Skin epidermis (tissue), 12 donors: Measurements from ENCODE around the gene ELMO1.

Experiments
- H3K27ac ChIP-seq, 21 experiments: fragments of 200-600 bp; sonication (generic) in 11 of 21; one replicate each; pipeline ENCODE4 v1.5.0; 2020; ENCODE audit warnings: mild to moderate bottlenecking in 3 of 21, inconsistent platforms in 2 of 21, moderate library complexity in 2 of 21
- H3K4me3 ChIP-seq, 7 experiments: fragments of 200-600 bp; sonication (generic) in 2 of 7; one replicate each; pipeline ENCODE4 v1.5.0; 2020; ENCODE audit warnings: inconsistent platforms in 2 of 7, mild to moderate bottlenecking in 2 of 7, moderate library complexity in 1 of 7

Gene ELMO1

DNA sequence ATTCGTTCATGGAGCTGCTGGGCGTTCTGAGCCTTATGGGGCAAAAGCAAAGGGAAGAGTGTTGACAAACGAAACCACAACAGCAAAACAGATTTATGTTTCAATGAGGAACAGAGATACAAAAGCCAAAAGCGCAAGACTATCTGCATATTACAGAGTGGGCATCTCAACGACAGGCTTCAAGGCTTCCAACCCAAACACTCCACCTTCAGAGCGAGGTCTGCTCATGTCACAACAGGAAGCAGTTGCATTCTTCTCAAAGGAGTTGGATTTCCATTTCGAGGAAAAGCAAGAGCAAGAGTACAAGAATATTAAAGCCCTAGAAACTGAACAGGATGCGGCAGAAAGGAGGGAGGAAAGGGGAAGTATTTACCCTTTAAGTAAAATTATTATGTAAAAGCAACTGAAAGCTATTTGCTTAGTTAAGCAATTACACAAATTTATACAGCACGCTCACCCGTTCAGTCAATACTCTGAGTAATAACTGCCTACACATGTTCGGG lies 189.3 kb downstream of the ELMO1 start:
- peak overlapping the region in 1 of 7 experiments; percentile 8 for H3K4me3 ChIP-seq
- peak overlapping the region in 4 of 21 experiments; percentile 19 to 36 (median 22) for H3K27ac ChIP-seq

GRCh38 chr7:37256631-37257030 lies 192.0 kb downstream of the ELMO1 start:
- Histone ChIP-seq H3K4me3 (no peak overlapping the region), H3K27ac (no peak overlapping the region)

- Histone ChIP-seq H3K27ac (no peak overlapping the region), H3K4me3 (no peak overlapping the region)
Observed at GRCh38 chr7:37255327-37255944, 193.2 kb downstream of the ELMO1 start.

- Histone ChIP-seq H3K27ac (peak overlapping the region in 5 of 21 experiments; percentile 38 to 67 (median 52)), H3K4me3 (no peak overlapping the region)
Observed at GRCh38 chr7:37251222-37251621, 197.4 kb downstream of the ELMO1 start.

- Histone ChIP-seq H3K4me3 (no peak overlapping the region), H3K27ac (no peak overlapping the region)
Observed at GRCh38 chr7:37249240-37249639, 199.4 kb downstream of the ELMO1 start.

- Histone ChIP-seq H3K4me3 (no peak overlapping the region), H3K27ac (no peak overlapping the region)
Observed at GRCh38 chr7:37248396-37248861, 200.2 kb downstream of the ELMO1 start.

- H3K27ac ChIP-seq: no peak overlapping the region
- no peak overlapping the region for H3K4me3 ChIP-seq
Observed at GRCh38 chr7:37247861-37248260, 200.8 kb downstream of the ELMO1 start.

GRCh38 chr7:37245590-37245989 lies 203.1 kb downstream of the ELMO1 start:
- H3K4me3 ChIP-seq: no peak overlapping the region

GRCh38 chr7:37236906-37237305 lies 211.8 kb downstream of the ELMO1 start:
- Histone ChIP-seq H3K4me3 (no peak overlapping the region), H3K27ac (no peak overlapping the region)

More at GRCh38 chr7:37245590-37245989, 203.1 kb downstream of the ELMO1 start:
- no peak overlapping the region for H3K27ac ChIP-seq

- Histone ChIP-seq H3K4me3 (no peak overlapping the region), H3K27ac (no peak overlapping the region)
Observed at GRCh38 chr7:37235813-37236212, 212.9 kb downstream of the ELMO1 start.

DNA sequence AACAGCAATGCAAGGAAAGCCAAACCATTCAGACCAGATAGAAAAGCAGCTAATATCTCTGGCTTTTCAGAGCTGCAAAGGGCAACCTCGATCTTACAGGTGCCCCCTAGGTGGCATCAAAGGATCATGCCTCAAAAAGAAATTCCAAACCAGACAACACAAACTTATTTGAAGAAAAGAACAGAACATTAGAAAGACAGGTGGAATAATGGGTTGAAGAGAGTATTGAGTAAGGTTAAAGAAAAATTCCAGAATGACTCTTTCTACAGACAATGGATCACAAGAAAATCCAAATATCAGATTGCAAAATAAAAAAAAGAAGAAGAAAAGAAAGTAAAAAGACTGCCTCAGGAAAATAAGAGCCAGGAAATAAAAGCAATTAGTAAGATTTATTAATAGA lies 213.7 kb downstream of the ELMO1 start:
- no peak overlapping the region for H3K27ac ChIP-seq
- no peak overlapping the region for H3K4me3 ChIP-seq

DNA sequence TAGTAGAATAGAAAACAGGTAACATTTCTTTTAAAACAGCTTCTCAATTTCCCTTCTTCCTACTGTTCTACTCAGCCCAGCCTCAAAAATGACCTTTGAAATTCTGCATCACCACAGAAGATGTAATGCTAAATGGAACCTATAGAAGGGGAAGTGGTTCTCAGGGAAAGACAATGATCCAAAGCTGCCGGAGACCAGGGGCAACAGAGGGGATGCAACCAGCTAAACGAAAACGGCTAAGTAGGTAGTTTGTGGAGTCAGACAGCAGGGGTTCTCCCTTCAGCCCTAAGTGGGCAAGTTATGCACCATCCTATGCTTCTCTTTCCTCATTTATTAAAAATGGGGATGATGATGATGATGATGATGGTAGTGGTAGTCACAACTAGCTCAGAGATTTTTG lies 214.3 kb downstream of the ELMO1 start:
- no peak overlapping the region for H3K4me3 ChIP-seq
- H3K27ac ChIP-seq: no peak overlapping the region

DNA sequence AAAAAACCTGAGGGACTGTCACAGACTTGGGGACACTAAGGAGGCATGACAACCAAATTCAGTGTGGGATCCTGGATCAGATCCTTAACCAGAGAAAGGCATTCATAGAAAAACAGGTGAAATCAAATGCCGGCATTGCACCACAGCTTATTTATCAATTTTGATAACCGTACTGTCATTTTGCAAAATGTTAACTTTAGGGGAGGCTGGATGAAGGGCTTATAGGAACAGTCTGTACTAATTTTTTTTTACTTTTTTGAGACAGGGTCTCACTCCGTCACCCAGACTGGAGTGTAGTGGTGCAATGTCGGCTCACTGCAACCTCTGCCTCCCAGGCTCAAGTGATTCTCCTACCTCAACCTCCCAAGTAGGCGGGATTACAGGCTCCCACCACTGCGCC lies 217.1 kb downstream of the ELMO1 start:
- Histone ChIP-seq H3K4me3 (no peak overlapping the region), H3K27ac (no peak overlapping the region)

DNA sequence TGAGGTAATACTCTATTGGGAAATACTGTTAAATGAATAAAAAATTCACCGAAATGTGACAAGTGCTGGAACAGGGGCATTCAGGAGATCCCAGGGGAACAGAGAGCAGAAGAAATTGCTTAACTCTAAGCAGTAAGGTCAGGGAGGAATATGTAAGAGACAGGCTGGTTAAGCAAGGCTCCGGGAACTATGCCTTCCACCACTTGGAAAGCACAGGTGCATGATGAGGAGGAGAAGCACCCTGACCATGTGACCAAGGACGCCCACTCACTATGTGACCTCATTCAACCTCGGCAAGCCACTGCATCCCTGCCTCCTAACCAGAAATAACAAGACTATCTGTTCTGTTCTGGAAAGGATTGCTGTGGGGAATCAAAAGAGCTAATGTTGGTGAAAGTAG lies 218.4 kb downstream of the ELMO1 start:
- Histone ChIP-seq H3K4me3 (no peak overlapping the region), H3K27ac (no peak overlapping the region)

DNA sequence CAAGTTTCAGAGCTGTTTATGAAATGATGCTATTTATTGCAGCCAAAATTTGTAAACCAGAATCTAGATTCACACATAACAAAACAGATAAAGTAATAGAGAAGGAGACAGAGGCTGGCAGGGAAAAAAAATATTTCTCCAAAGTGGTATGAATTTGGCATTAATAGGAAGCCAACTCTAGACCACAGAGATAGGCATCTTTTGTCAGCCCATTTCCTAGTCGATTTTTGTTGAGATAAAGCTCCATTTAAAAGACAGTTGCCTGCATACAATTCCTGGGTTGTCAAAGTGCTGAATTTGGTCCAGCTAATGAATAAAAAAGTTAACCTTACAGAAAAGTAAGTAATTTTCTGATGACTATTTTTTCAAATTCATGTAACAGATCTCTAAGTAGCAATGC lies 219.3 kb downstream of the ELMO1 start:
- Histone ChIP-seq H3K4me3 (no peak overlapping the region), H3K27ac (no peak overlapping the region)

DNA sequence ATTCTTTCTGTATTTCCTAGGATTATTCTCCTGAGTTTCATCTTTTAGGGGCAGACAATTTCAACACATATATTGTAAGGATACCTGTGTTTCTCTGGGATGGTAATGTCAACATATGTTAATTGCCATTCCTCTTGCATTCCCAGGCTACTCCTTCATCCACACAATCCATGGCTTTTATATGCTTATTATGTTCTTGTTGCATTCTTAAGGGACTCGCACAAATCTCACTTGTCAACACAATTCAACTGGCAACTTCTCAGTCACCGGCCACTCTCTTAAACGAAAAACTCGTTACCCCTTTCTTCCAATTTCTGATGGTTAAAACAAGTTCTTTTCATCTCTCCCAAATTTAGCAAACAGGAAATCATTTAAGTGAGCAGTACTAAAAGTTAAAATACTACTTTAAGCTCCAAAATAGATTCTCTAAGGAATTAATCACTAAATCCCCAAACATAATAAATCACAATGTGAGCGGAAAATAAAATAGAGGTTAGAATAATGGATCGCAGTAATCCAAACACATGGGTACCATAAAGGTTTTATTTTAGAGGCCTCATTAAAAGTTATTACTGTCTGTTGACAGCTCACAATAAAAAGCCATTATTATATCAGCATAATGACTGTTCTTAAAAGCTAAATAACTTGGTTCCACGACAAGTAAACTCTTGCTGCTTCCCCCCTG lies 223.2 kb downstream of the ELMO1 start:
- no peak overlapping the region for H3K4me3 ChIP-seq
- no peak overlapping the region for H3K27ac ChIP-seq

GRCh38 chr7:37224746-37225145 lies 223.9 kb downstream of the ELMO1 start:
- no peak overlapping the region for H3K27ac ChIP-seq
- no peak overlapping the region for H3K4me3 ChIP-seq

GRCh38 chr7:37220664-37221063 lies 228.0 kb downstream of the ELMO1 start:
- no peak overlapping the region for H3K4me3 ChIP-seq
- H3K27ac ChIP-seq: no peak overlapping the region

DNA sequence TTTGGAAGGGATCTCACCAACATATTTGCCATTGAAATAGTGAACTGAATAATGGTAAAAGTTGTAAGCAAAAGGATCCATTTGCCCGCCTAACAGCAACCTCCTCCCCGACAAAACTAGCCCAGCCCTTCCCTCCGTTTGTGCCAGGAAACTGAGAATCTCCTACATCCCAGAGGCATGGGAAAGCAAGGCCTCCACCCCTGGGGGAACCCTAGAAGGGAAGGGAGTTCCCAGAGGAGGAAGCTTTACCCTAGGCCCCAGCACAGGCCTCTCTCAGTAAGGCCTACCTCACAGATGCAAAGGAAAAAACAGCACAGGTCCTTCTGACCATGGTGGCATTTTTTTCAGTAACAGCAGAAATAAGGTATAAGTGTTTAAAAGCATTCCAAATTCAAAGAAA lies 229.7 kb downstream of the ELMO1 start:
- H3K27ac ChIP-seq: peak overlapping the region in 1 of 21 experiments; percentile 42

GRCh38 chr7:37216923-37217322 lies 231.7 kb downstream of the ELMO1 start:
- Histone ChIP-seq H3K27ac (no peak overlapping the region), H3K4me3 (no peak overlapping the region)

More for the DNA sequence above, 229.7 kb downstream of the ELMO1 start:
- H3K4me3 ChIP-seq: no peak overlapping the region

GRCh38 chr7:37216156-37216852 lies 232.4 kb downstream of the ELMO1 start:
- no peak overlapping the region for H3K27ac ChIP-seq

More at GRCh38 chr7:37216156-37216852, 232.4 kb downstream of the ELMO1 start:
- H3K4me3 ChIP-seq: no peak overlapping the region
